K562 (cell line): Measurements from ENCODE around the gene NINJ1. TPM values are rescaled to one million over a fixed set of nuclear protein-coding genes. Genes with fewer than 3 reads are reported as not detected.
A peak's percentile ranks its signal among the peaks of the same experiment; 100 is the strongest.

Source experiments
- CREB3 ChIP-seq: fragments of 450-650 bp; conservative IDR thresholded peaks from 2 replicates; pipeline ENCODE4 v1.6.1; 2016; ENCODE audit warnings: missing genetic modification characterization, low read depth, mild to moderate bottlenecking, missing compliant biosample characterization, moderate library complexity
- CREM ChIP-seq: IDR thresholded peaks from 2 replicates; pipeline ENCODE4 v1.6.1; 2014; ENCODE audit warnings: antibody characterized with exemption, low read depth
- ETV5 ChIP-seq: sonication (generic); formaldehyde crosslinking; IDR thresholded peaks from 2 replicates; pipeline ENCODE4 v1.4.0; 2020; ENCODE audit warnings: low read depth, mild to moderate bottlenecking, missing genetic modification reagents
- KHSRP ChIP-seq: fragments of 450-650 bp; IDR thresholded peaks from 2 replicates; pipeline ENCODE4 v1.6.1; 2017
- SMARCE1 ChIP-seq: fragments of 450-650 bp; IDR thresholded peaks from 2 replicates; pipeline ENCODE4 v1.7.1; 2016; ENCODE audit warnings: mild to moderate bottlenecking
- USF1 ChIP-seq: sonication (generic); formaldehyde crosslinking; IDR thresholded peaks from 2 replicates; pipeline ENCODE4 v1.9.0; 2022; ENCODE audit warnings: mild to moderate bottlenecking, missing genetic modification reagents
- polyA plus RNA-seq, 8 experiments: library from polyadenylated mRNA; depleted of rRNA in 4 of 8; stranded (reverse) in 5 of 8; unstranded in 3 of 8; fragments of >200 nt; fragmentation: Nextera tagmentation in 2 of 8; fragmentation: Illumina TruSeq in 1 of 8; extraction: Ambion mirVana in 2 of 8; extraction: Trizol in 1 of 8; gene quantifications; 2 replicates each; pipeline versions ENCODE4 v1.2.1 to v1.2.3, GENCODE V29; 2011 to 2014; ENCODE audit warnings: inconsistent platforms in 1 of 8, missing spikeins in 1 of 8
- total RNA-seq, 7 experiments: library from RNA; depleted of rRNA in 6 of 7; stranded (reverse); fragments of >200 nt in 6 of 7; fragmentation: Illumina TruSeq in 2 of 7; extraction: Trizol in 2 of 7; gene quantifications; 2 replicates each; pipeline versions ENCODE4 v1.2.1 to v1.2.3, GENCODE V29; 2011 to 2021; ENCODE audit warnings: low replicate concordance in 1 of 7
- TF ChIP-seq, protein P1 (sequence below): sonication (generic); formaldehyde crosslinking; IDR thresholded peaks from 2 replicates; pipeline ENCODE4 v1.8.0; 2022; ENCODE audit warnings: mild to moderate bottlenecking, missing genetic modification reagents, borderline replicate concordance
- TF ChIP-seq, protein P2 (sequence below): fragments of 200-600 bp; sonication (generic); IDR thresholded peaks from one replicate; pipeline ENCODE4 v1.6.1; 2012; ENCODE audit warnings: mild to moderate bottlenecking, low read depth, low read length, inconsistent platforms

NINJ1 gene
- total and polyA plus RNA-seq, 9 of the 15 experiments (the other 6 are each of a cell fraction or from before 2014, with no cell fraction given) = 0.13 to 8.4 (median 4.9) TPM

GRCh38 chr9:93098236-93098946 is 35.7 kb downstream of the NINJ1 start (continued):
- TF ChIP-seq, protein P1, sequence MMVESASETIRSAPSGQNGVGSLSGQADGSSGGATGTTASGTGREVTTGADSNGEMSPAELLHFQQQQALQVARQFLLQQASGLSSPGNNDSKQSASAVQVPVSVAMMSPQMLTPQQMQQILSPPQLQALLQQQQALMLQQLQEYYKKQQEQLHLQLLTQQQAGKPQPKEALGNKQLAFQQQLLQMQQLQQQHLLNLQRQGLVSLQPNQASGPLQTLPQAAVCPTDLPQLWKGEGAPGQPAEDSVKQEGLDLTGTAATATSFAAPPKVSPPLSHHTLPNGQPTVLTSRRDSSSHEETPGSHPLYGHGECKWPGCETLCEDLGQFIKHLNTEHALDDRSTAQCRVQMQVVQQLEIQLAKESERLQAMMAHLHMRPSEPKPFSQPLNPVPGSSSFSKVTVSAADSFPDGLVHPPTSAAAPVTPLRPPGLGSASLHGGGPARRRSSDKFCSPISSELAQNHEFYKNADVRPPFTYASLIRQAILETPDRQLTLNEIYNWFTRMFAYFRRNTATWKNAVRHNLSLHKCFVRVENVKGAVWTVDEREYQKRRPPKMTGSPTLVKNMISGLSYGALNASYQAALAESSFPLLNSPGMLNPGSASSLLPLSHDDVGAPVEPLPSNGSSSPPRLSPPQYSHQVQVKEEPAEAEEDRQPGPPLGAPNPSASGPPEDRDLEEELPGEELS (CRISPR knock-in tag) = no peak
- TF ChIP-seq CREB3 (tag) = no peak
- TF ChIP-seq KHSRP = no peak
- peak; percentile 34; the same call in 1 of the 2 replicates for TF ChIP-seq USF1 (CRISPR knock-in tag)
- 0 out of 2 replicates have a peak, but pooled peaks have one; percentile 21 for TF ChIP-seq CREM
- TF ChIP-seq, protein P2, sequence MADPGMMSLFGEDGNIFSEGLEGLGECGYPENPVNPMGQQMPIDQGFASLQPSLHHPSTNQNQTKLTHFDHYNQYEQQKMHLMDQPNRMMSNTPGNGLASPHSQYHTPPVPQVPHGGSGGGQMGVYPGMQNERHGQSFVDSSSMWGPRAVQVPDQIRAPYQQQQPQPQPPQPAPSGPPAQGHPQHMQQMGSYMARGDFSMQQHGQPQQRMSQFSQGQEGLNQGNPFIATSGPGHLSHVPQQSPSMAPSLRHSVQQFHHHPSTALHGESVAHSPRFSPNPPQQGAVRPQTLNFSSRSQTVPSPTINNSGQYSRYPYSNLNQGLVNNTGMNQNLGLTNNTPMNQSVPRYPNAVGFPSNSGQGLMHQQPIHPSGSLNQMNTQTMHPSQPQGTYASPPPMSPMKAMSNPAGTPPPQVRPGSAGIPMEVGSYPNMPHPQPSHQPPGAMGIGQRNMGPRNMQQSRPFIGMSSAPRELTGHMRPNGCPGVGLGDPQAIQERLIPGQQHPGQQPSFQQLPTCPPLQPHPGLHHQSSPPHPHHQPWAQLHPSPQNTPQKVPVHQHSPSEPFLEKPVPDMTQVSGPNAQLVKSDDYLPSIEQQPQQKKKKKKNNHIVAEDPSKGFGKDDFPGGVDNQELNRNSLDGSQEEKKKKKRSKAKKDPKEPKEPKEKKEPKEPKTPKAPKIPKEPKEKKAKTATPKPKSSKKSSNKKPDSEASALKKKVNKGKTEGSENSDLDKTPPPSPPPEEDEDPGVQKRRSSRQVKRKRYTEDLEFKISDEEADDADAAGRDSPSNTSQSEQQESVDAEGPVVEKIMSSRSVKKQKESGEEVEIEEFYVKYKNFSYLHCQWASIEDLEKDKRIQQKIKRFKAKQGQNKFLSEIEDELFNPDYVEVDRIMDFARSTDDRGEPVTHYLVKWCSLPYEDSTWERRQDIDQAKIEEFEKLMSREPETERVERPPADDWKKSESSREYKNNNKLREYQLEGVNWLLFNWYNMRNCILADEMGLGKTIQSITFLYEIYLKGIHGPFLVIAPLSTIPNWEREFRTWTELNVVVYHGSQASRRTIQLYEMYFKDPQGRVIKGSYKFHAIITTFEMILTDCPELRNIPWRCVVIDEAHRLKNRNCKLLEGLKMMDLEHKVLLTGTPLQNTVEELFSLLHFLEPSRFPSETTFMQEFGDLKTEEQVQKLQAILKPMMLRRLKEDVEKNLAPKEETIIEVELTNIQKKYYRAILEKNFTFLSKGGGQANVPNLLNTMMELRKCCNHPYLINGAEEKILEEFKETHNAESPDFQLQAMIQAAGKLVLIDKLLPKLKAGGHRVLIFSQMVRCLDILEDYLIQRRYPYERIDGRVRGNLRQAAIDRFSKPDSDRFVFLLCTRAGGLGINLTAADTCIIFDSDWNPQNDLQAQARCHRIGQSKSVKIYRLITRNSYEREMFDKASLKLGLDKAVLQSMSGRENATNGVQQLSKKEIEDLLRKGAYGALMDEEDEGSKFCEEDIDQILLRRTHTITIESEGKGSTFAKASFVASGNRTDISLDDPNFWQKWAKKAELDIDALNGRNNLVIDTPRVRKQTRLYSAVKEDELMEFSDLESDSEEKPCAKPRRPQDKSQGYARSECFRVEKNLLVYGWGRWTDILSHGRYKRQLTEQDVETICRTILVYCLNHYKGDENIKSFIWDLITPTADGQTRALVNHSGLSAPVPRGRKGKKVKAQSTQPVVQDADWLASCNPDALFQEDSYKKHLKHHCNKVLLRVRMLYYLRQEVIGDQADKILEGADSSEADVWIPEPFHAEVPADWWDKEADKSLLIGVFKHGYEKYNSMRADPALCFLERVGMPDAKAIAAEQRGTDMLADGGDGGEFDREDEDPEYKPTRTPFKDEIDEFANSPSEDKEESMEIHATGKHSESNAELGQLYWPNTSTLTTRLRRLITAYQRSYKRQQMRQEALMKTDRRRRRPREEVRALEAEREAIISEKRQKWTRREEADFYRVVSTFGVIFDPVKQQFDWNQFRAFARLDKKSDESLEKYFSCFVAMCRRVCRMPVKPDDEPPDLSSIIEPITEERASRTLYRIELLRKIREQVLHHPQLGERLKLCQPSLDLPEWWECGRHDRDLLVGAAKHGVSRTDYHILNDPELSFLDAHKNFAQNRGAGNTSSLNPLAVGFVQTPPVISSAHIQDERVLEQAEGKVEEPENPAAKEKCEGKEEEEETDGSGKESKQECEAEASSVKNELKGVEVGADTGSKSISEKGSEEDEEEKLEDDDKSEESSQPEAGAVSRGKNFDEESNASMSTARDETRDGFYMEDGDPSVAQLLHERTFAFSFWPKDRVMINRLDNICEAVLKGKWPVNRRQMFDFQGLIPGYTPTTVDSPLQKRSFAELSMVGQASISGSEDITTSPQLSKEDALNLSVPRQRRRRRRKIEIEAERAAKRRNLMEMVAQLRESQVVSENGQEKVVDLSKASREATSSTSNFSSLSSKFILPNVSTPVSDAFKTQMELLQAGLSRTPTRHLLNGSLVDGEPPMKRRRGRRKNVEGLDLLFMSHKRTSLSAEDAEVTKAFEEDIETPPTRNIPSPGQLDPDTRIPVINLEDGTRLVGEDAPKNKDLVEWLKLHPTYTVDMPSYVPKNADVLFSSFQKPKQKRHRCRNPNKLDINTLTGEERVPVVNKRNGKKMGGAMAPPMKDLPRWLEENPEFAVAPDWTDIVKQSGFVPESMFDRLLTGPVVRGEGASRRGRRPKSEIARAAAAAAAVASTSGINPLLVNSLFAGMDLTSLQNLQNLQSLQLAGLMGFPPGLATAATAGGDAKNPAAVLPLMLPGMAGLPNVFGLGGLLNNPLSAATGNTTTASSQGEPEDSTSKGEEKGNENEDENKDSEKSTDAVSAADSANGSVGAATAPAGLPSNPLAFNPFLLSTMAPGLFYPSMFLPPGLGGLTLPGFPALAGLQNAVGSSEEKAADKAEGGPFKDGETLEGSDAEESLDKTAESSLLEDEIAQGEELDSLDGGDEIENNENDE = no peak
- peak; percentile 70; the same call in 1 of the 2 replicates for TF ChIP-seq SMARCE1
- TF ChIP-seq ETV5 (CRISPR knock-in tag) = no peak
